SK-N-MC (cell line): ENCODE results near the gene VPS8.

Experiments used
- EZH2 ChIP-seq: fragments of 200-600 bp; sonication (generic); IDR thresholded peaks from one replicate; pipeline ENCODE4 v1.6.1; 2017; ENCODE audit warnings: antibody characterized with exemption
- POLR2AphosphoS5 ChIP-seq: IDR thresholded peaks from 2 replicates; pipeline ENCODE4 v1.6.1; 2012; ENCODE audit warnings: mild to moderate bottlenecking, low read depth, low read length, borderline replicate concordance

- TF ChIP-seq EZH2 = no peak
- no peak for TF ChIP-seq POLR2AphosphoS5
Measured at GRCh38 chr3:185090811-185091210, 278.8 kb downstream of the VPS8 start.
